SKM-1 (cell line): ENCODE results near the gene BIVM.
A peak's percentile ranks its signal among the peaks of the same experiment; 100 is the strongest.

Experiments
- DNase-seq: peaks from one replicate; lab custom pipeline; 2025; ENCODE audit not compliant: unreplicated experiment; lab: John Stamatoyannopoulos, UW

BIVM gene

GRCh38 chr13:102838982-102839381 lies 40.1 kb downstream of the BIVM start:
- no peak for DNase-seq

GRCh38 chr13:102839462-102839861 lies 40.5 kb downstream of the BIVM start:
- DNase-seq = no peak

DNA sequence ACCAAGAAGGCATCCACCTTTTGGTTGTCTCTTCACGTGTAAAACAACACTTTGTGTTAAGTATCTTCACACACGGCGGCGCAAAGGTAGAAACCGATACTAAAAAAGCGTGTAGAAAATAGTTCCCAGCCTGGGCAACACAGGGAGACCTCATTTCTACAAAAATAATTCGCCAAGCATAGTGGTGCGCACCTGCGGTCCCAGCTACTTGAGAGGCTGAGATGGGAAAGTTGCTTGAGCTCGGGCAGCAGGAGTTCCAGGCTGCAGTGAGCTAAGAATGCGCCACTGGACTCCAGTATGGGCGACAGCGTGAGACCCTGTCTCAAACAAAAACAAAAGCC lies 46.3 kb downstream of the BIVM start:
- no peak for DNase-seq

- DNase-seq = peak; percentile 80
These were observed 46.8 kb downstream of the BIVM start, which contains the start of gene ERCC5 for GRCh38 chr13:102845630-102846260. ERCC5 (plus strand) TSS chr13:102846032; CDS start chr13:102846267, 235 bp downstream.

- peak; percentile 35 for DNase-seq
These were observed 47.5 kb downstream of the BIVM start for GRCh38 chr13:102846261-102847015.

DNA sequence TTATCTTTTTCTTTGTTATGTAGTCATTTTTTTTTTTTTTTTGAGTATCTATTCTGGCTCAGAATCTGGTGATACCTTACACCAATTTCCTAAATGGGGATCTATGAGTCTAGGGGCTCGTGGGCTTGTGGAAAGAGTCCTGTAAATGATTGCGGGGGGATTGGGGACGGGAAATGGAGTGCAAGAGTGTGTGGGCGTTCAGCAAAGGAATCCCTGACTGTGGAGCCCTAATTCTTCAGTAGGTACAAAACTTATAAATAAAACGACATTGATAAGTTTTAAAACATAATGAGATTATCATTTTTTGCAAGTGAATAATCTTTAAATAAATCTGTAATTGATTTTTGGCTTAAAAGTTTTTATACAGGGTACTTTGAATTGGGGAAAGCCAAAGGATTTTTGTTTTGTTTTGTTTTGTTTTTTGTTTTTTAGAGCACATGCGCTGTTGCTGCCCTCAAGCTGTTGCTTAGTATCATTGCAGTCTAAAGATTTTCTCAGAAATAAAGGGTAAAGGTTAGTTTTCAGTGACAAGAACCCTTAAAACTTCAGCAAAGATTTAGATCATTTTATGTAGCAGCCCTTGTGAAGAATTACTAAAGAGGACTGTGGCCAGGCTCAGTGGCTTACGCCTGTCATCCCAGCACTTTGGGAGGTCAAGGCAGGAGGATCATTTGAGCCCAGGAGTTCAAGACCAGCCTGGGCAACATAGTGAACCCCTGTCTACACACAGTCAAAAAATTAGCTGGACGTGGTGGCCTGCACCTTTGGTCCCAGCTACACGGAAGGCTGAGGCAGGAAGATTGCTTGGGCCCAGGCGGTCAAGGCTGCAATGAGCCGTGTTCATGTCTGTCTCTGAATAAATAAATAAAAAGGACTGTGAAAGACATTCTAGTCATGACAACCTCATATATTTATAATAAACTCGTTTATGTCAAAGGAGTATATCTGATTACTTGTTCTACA lies 48.6 kb downstream of the BIVM start:
- peak; percentile 45 for DNase-seq

DNA sequence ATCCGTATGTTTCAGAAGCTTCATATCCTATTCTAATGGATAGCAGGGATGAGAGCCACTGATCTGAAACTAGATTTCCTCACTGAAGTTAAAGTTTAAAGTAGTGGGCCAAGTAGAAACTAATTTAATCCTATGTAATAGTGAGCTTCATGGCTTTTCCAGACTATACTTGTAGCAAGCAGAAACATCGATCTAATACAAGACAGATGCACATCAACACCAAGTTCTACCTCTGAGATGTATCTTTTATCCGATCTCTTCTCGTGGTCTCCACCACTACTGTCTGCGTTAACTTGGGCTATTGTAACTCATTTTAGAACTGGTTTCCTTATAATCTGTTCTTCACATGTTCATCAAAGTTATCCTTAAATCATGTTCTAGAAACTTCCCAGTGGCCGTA lies 50.0 kb downstream of the BIVM start:
- no peak for DNase-seq

- DNase-seq = no peak
These were observed 53.6 kb downstream of the BIVM start for GRCh38 chr13:102852556-102852955.

DNA sequence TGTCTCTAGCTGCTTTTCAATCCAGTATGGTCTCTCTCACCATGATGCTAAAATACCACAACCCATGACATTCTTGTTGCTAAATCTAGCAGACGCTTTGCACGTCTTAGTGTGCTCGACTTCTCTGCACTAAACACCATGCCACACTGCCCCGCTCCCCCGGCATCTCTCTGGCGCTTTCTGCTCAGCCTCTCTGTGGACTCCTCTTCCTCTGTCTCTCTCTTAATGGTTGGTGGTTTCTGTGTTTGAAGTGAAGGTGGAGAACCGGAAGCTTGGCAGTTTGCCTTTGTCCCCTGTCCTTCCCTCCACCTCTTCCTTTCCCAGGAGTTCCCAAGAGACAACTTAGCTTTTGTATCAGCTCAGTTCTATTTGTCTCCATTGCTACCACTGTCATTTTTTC lies 55.8 kb downstream of the BIVM start:
- no peak for DNase-seq

DNA sequence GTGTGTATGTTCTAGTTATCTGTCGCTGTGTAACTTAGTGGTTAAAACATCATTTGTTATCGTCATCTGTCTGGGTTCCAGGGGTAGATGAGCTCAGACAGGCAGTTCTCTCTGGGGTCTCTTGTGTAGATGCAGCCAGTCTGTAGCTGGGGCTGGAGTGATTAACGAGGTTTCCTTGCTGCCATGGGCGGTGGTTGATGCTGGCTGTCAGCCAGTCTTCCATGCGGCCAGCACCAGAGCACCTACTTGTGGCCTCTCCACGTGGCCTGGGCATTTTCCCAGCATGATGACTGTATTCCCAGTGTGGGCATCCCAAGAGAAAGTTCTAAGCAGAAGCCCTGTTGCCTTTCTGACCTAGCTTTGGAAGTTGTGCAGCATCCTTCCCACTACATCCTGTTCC lies 57.6 kb downstream of the BIVM start:
- DNase-seq = no peak

- DNase-seq = no peak
These were observed 63.8 kb downstream of the BIVM start for GRCh38 chr13:102862624-102863210.

- no peak for DNase-seq
These were observed 64.7 kb downstream of the BIVM start for GRCh38 chr13:102863590-102863989.

DNA sequence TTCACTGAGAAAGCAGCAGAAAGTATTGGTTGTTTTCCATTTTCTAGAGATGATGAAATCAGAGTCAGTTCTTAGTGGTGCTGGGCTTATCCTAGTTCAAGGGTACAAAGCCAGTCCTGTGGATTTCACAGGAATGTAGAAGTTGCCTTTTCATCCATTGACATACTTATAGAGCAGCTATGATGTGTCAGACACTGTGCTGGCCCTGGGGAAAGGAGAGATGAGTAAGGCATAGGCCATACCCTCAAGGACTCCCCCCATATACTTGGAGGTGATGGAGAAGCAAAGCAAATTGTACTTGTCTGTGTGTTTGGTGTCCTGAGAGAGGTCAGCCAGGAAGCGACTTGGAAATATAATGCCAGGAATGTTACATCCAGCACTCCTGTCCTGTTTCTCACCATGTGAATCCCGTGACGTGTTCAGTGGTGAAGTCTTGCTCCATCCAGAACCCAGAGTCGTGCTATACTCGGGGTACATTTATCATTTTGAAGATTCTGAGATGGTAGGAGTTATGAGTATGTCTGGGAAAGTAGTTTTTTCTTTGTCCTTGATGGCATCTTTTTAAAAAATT lies 69.5 kb downstream of the BIVM start:
- DNase-seq = no peak

DNA sequence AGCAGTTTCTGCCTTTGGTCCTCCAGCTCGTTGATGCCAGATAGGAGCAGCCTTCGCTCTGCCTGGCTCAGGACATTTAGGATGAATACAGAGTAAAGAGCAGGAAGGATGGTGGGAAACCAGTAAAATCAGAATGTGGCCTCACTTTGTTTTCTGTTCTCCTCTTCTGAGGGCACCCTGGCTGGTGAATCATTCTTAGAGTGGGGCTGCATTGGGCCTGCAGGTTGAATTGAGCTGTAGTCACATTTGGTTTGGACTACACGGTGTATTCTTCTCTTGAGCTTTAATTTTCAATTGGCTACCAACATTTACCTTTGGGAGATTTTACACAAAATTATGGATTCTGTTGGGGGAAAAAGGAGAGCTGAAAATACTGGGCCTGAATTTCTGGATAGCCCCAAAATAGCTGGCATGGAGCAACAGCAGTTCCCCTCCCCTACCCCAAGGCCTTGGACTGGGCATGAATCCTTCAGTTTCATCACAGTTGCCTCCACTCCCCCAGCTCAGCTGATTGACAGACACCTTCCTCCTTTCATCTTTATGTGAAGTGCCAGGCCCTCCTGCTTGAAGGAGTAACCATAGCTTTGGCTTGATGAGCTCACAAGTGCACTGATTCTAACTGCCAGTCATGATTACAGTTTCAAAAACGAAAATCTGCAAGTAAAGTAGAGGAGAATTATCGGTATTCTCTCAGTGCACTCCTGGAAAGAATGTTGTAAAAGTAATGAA lies 71.2 kb downstream of the BIVM start:
- DNase-seq = no peak

GRCh38 chr13:102870677-102871415 lies 71.9 kb downstream of the BIVM start:
- DNase-seq = peak; percentile 5

DNA sequence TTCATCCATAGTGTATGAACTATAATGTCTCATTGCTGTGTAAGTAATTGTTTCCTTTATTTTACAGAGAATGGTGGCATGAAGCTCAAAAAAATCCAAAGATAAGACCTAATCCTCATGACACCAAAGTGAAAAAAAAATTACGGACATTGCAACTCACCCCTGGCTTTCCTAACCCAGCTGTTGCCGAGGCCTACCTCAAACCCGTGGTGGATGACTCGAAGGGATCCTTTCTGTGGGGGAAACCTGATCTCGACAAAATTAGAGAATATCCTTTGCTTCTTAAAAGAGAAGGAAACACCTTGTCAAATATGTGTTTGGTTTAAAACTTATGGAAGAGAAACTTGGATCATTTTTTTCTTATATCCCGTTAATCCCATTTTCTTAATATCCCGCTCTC lies 73.2 kb downstream of the BIVM start:
- no peak for DNase-seq

GRCh38 chr13:102872531-102872930 lies 73.6 kb downstream of the BIVM start:
- DNase-seq = no peak

DNA sequence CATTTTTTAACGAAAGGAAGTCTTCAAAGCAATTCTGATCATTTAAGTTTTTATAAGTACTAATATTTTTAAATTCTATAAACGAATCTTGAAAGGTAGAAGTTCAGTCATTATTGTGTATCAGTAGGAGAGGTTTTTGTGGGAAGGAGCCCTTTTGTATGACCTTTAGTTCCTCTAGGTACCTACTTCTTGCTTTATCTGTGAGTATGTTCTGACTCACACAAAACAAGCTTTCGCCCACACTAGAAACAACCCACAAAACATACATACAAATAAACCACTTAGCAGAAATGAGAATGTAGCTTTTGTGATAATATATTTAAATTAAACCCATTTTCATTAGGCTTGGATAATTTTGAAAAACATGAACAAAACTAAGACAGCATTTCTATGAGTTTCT lies 74.7 kb downstream of the BIVM start:
- no peak for DNase-seq

DNA sequence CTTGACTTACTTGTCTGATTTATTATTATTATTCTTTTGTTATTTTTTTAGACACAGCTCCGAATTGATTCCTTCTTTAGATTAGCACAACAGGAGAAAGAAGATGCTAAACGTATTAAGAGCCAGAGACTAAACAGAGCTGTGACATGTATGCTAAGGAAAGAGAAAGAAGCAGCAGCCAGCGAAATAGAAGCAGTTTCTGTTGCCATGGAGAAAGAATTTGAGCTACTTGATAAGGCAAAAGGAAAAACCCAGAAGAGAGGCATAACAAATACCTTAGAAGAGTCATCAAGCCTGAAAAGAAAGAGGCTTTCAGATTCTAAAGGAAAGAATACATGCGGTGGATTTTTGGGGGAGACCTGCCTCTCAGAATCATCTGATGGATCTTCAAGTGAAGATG lies 76.3 kb downstream of the BIVM start:
- no peak for DNase-seq

- no peak for DNase-seq
These were observed 78.4 kb downstream of the BIVM start for GRCh38 chr13:102877303-102877702.
